Activated T-cell treated with anti-CD3 and anti-CD28 coated beads for 48 hours (primary cell): Measurements from ENCODE around the gene BTG1.

Source experiments
- DNase-seq: peaks from one replicate; pipeline ENCODE4 v3.0.0-alpha.2; 2020; ENCODE audit warnings: low read depth

Gene BTG1

GRCh38 chr12:92145731-92146496, at the start of gene BTG1:
Gene BTG1, minus strand, starts transcription at chr12:92145846. Its CDS starts 311 bp downstream, at chr12:92145535.
- DNase-seq: peak; percentile 95

DNA sequence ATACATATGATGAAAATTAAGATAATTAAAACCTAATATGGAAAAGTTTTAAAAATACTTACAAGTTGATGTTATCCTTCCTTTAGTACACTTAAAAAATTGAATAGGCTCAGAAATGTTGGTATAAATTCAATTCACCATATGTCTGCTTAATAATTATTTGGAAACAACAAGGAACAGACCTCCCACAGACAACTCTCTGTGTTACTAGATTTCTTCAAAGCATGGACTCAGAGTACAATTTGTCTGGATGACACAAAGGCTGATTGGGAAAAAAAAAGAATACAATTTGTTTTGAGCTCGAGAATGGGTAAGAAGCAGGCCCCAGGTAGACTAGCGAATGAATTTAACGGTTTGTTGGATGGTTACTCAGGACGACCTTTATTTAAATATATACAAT, 48.9 kb upstream of the BTG1 start:
- DNase-seq: no peak

DNA sequence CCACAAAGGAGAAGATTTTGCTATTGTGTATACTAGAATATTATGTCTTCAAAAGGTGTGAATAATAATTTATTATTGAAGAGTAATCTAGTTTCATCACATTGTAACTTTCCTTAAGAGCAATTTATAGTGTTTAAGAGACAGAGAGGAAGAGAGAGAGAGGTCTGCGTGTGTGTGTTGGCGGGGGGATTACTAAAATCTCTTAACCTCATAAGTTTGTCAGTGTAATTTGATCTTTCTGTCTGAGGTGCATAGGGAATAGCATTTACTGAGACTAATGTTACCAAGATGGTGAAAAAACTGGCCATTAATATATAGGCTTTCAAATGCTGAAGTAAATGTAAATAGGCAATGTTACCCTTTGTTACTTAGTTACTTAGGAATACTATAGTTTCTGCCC, 48.2 kb upstream of the BTG1 start:
- DNase-seq: no peak

GRCh38 chr12:92193063-92193462, 47.4 kb upstream of the BTG1 start:
- DNase-seq: no peak

DNA sequence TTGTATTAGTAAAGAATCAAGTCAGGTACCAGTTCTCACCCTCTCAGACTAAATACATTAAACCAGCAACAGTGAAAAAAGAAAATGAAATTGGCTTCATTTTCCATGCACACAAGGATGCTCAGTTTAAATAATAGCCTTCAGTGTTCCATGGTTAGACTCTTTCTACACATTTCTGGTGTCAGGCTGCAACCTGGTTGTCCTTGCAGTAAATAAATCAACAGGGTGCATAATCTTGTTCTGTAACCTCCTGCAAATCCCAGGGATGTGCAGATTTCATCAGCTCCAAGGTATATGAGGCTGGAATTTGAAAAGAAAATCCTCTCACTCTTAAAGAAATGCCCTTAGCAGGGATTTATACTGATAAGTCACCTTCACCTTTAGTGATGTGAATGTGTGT, 46.7 kb upstream of the BTG1 start:
- DNase-seq: no peak

GRCh38 chr12:92191061-92191460, 45.4 kb upstream of the BTG1 start:
- no peak for DNase-seq

GRCh38 chr12:92188517-92189188, 43.0 kb upstream of the BTG1 start:
- DNase-seq: no peak

GRCh38 chr12:92186038-92186470, 40.4 kb upstream of the BTG1 start:
- DNase-seq: no peak

DNA sequence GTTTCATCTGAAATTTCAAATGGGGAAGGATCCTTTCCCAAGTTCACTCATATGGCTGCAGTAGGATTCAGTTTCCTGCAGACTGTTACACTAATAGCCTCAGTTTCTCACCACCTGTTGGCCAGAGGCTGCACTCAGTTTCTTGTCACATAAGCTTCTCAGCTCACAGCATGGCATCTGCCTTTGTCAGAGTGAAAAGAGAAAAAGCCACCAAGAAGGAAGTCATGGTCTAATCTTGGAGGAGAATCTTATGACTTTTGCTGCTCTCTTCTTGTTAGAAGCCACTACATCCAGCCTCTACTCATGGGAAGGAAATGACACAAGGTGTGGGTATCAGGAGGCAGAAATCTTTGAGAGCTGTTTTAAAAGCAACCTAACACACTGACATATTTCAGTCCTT, 39.4 kb upstream of the BTG1 start:
- DNase-seq: no peak

- no peak for DNase-seq
These were observed 37.9 kb upstream of the BTG1 start for GRCh38 chr12:92183575-92183974.

DNA sequence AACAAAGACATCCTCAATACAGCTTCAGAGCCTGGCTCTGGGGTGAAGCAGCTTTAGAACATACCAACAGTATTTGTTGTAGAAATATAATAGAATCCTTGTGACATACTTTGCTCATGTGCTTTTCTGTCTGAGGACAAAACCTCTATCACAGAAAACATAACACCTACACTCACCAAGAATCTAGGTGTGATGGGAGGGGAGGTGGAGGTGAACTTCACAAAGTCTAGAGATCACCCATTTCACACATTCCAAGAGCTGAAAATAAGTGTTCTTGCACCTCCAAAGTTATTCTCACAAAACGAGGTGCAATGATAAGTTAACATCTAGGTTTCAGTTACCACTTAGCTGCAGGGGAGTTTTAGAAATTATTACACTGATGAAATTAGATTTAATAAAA, 32.7 kb upstream of the BTG1 start:
- no peak for DNase-seq

- no peak for DNase-seq
These were observed 31.0 kb upstream of the BTG1 start for GRCh38 chr12:92176646-92177045.

DNA sequence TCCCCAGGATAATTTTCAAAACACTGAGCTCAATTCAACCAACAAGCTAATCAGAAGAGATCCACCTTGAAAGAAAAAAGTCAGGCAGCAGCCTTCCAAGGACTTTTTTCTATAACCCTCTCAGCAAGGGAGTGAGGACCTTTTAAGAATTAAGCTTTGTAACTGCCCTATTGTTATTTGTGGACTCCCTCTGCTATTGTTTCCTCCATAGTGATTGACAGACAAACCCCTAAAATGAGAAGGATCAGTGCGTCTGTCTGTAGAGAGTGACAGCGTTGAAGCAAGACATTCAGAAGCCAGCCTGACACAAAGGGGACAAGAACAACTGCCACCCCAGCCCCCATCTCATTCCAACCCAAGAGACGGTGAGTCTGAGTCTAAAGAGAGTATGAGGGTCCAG, 30.3 kb upstream of the BTG1 start:
- no peak for DNase-seq

DNA sequence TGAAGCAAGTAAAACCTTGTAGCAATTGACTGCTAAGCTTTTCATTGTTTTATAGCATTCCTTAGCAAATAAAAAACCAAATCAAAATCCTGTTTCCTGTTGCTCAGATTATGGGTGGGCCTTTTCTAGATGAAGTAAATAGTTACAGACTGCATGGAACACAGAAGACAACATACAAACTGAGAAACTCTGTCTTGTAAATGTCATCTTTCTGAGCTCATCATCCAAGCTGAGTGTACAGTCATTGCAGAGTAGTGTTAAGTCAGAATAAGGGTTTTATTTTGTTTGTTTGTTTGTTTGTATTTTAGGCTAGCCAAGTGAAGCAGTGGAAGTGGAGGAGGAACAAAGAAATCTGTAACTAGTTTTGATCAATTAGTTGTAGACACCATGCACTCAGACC, 24.4 kb upstream of the BTG1 start:
- no peak for DNase-seq

DNA sequence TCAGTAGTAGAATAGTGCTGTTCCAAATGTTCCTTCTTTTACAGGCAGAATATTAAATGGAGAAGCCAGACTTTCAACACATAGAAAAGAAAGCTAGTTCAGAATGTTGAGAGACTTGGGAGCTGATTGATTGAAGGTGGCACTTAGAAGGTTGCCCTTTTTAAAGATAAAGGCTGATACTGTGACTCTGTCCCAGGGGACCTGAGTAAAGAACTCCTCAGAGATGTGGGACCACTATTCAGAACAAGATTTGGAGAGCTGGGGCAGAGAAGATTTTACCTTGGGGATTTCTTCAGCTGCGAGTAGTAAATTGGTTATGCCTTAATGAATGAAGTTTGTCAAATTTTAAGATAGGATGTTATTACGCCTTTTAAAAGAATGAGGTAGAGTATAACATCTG, 21.4 kb upstream of the BTG1 start:
- DNase-seq: no peak

GRCh38 chr12:92164712-92165111, 19.1 kb upstream of the BTG1 start:
- no peak for DNase-seq

- DNase-seq: no peak
These were observed 16.4 kb upstream of the BTG1 start for GRCh38 chr12:92162079-92162478.

DNA sequence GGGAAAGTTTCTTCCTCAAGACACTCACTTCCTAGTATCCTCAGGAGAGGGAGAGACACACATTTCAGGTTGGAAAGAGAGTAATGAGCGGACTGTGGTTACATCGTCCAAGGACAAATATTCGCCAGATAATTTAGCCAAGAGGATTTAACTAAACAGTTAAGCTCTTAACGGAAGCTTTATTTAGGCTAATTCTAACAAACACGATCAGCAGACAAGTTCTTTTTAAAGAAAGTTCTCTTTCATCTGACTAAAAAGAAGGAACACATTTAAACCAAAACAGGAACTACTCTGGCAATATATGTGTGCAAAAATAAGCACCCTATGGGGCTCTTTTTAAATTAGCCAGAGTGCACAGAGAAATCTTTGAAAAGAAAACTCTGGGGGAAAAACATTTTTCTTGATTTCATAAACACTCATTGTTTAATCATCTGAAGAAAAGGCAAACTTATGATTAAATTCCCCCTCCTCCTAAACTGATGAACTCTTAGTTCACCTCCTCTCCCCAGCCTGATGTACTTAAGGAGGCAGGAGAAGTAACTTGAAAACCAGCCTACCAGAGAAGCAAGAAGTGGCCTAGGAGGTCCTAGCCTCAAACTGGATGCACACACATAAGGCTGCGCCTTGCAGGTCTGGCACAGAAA, 13.3 kb upstream of the BTG1 start:
- no peak for DNase-seq

DNA sequence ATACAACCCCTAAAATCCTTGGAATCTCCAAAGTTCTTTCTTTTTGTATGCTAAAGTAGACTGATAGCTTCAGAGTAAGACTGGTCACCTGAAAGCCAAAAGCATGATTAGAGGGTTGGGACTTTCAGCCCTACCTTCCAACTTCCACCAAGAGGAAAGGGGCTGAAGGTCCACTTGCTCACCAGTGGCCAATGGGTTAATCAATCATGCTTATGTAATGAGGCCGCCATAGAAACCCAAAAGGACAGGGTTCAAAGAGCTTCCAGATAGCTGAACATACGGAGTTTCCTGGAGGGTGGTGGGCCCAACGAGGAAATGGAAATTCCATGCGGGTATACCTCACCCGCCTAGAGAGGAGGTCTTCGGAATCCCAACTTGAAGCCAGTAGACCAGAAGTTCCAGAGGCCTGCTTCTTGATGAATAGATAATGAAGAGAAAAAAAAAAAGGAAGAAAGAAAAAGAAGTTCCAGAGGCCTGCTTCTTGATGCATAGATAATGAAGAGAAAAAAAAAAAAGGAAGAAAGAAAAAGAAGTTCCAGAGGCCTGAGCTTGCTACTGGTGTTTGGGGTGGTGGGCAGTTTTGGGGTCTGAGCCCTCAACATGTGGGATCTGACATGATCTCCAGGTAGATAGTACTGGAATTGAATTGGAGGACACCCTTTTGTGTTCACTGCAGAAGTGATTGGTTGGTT, 11.2 kb upstream of the BTG1 start:
- no peak for DNase-seq

GRCh38 chr12:92156139-92156538, 10.5 kb upstream of the BTG1 start:
- no peak for DNase-seq

GRCh38 chr12:92155733-92156132, 10.1 kb upstream of the BTG1 start:
- no peak for DNase-seq

DNA sequence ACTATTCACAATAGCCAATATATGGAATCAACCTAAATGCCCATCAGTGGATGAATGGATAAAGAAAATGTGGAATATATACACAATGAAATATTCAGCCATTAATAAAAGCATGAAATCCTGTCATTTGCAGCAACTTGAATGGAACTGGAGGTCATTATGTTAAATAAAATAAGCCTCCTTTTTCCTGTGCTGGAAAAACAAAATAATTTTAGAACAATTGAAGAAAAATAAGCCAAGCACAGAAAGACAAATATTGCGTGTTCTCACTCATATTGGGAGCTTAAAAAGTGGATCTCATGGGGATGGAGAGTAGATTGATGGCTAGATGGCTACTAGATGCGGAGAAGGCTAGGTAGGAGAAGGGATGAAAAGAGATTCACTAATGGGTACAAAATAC, 6.3 kb upstream of the BTG1 start:
- DNase-seq: no peak

DNA sequence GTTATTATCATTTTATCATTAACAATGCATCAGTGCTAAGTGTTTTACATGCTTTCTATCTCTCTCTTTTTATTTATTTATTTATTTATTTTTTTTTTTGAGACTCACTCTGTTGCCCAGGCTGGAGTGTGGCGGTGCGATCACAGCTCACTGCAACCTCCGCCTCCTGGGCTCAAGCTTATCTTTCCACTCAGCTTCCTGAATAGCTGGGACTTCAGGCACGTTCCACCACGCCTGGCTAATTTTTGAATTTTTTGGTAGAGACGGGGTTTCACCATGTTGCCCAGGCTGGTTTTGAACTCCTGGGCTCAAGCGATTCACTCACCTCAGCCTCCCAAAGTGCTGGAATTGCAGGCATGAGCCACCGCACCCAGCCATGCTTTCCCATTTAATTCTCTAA, 3.9 kb upstream of the BTG1 start:
- no peak for DNase-seq
